DOHH2 (cell line): ENCODE results near the gene AHRR.

Experiments
- EZH2phosphoT487 ChIP-seq: fragments of 200-600 bp; sonication (generic); IDR thresholded peaks from 2 replicates; pipeline ENCODE4 v1.6.1; 2017; ENCODE audit warnings: borderline replicate concordance, mild to moderate bottlenecking, antibody characterized with exemption, low read length, moderate library complexity, mixed read lengths
- TF ChIP-seq, protein P1 (sequence below): fragments of 200-600 bp; sonication (generic); IDR thresholded peaks from one replicate; pipeline ENCODE4 v1.5.1; 2014; ENCODE audit warnings: antibody characterized with exemption, mild to moderate bottlenecking, low read depth, low read length; ENCODE audit not compliant: poor library complexity, severe bottlenecking

DNA sequence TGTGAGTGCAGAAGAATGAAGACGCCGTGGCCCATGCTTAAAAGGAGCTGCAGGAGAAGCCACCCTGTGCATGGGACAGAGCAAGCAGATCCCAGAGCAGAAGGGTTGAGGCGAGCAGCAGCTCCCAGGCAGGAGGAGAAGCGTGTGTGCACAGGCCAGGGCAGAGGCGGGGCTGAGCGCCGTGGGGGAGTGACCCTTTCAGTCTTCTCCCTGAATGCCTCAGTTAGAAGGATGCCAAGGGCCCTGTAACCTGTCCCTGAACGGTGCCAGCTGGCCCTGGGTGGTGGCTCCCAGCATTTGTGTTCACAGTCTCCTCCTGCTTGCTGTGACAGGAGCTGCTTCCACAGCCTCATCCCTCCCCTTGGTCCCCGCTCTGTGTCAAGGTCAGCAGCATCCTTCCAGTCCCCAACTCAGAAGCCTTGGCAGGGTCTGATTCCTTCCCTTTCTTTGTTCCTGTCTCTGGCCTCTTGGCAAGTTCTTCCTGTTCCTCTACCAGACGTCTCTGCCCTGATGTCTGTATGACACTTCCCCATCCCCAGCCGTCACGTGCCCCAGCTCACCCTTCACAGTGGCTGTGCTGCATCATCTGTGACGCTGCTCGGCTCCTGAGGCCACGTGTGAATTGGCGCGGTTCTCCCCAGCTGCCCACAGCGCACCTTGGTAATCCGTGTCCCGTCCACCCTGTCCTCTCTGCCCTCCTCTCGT lies 126.7 kb downstream of the AHRR start:
- TF ChIP-seq, protein P1, sequence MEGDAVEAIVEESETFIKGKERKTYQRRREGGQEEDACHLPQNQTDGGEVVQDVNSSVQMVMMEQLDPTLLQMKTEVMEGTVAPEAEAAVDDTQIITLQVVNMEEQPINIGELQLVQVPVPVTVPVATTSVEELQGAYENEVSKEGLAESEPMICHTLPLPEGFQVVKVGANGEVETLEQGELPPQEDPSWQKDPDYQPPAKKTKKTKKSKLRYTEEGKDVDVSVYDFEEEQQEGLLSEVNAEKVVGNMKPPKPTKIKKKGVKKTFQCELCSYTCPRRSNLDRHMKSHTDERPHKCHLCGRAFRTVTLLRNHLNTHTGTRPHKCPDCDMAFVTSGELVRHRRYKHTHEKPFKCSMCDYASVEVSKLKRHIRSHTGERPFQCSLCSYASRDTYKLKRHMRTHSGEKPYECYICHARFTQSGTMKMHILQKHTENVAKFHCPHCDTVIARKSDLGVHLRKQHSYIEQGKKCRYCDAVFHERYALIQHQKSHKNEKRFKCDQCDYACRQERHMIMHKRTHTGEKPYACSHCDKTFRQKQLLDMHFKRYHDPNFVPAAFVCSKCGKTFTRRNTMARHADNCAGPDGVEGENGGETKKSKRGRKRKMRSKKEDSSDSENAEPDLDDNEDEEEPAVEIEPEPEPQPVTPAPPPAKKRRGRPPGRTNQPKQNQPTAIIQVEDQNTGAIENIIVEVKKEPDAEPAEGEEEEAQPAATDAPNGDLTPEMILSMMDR = no peak
- no peak for TF ChIP-seq EZH2phosphoT487
